GM18505 (cell line): ENCODE measurements around the gene SDK2.

Source experiments
- ATAC-seq: cut with Tn5 transposase; IDR thresholded peaks from one replicate; pipeline ENCODE4 v1.9.1; 2021; ENCODE audit not compliant: unreplicated experiment
- POLR2A ChIP-seq: IDR thresholded peaks from 4 replicates; pipeline ENCODE4 v1.6.1; 2011; ENCODE audit warnings: borderline replicate concordance; ENCODE audit not compliant: insufficient read depth, insufficient read length; ENCODE audit errors: extremely low read depth

Gene SDK2

GRCh38 chr17:73362697-73363096, 281.5 kb downstream of the SDK2 start:
- TF ChIP-seq POLR2A: no peak
- ATAC-seq: no peak

- no peak for ATAC-seq
- no peak for TF ChIP-seq POLR2A
Measured at GRCh38 chr17:73360961-73361761, 283.1 kb downstream of the SDK2 start.

- TF ChIP-seq POLR2A: no peak
- no peak for ATAC-seq
Measured at GRCh38 chr17:73359987-73360410, 284.2 kb downstream of the SDK2 start.

DNA sequence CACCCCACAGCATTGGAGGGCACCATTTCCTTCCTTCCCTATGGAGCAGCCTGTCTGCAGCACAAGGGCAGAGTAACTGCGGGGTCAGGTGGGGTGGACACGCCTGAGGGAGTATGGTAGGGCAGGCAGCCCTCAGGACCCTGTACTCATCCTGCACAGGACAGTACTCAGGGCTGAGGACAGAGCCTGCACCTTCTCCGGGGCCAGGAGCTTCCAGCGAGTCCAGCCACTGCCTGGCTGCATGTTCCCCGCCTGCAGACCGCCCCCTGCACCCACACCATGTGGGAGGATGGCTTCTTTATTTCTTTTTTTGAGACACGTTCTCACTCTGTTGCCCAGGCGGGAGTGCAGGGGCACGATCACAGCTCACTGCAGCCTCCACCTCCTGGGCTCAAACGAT, 284.9 kb downstream of the SDK2 start:
- no peak for ATAC-seq
- TF ChIP-seq POLR2A: no peak

DNA sequence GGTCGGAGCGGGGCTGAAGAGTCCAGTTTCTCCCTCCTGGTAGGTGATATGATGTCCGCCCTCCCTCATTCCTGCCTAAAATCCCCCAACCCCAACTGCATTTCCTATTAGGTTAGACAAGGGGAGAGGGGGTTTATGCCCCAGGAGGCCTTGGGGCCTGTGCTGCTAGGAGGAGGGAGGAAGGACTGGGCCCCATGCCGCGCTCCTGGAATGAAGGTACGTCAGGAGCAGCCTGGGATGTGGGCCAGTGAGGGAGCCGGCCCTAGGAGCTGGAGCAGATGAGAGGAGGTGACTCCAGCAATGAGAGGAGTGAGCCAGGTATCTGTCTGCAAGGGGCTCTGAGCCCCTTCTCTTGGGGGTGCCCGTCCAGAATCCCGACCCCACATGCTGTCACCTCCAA, 285.6 kb downstream of the SDK2 start:
- TF ChIP-seq POLR2A: no peak
- no peak for ATAC-seq

DNA sequence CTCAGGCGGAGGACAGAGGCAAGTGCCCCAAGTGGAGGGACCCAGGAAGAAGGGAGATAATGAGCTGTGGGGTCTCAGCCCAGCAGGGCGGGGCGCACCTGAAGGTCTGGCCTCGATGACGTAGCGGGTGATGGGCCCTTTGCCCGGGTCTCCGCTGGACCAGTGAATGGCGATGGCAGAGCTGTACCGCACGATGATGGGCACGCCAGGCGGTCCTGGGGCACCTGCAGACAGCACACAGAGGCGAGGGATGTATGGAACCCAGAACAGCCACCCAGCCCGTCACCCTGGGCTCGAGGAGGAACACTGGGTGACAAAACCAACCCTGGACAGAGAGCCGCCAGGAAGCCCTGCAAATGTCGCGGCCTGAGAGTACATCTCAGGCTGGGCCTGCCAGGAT, 286.3 kb downstream of the SDK2 start:
- no peak for TF ChIP-seq POLR2A
- ATAC-seq: no peak

- TF ChIP-seq POLR2A: no peak
- ATAC-seq: no peak
Measured at GRCh38 chr17:73357318-73357717, 286.9 kb downstream of the SDK2 start.

DNA sequence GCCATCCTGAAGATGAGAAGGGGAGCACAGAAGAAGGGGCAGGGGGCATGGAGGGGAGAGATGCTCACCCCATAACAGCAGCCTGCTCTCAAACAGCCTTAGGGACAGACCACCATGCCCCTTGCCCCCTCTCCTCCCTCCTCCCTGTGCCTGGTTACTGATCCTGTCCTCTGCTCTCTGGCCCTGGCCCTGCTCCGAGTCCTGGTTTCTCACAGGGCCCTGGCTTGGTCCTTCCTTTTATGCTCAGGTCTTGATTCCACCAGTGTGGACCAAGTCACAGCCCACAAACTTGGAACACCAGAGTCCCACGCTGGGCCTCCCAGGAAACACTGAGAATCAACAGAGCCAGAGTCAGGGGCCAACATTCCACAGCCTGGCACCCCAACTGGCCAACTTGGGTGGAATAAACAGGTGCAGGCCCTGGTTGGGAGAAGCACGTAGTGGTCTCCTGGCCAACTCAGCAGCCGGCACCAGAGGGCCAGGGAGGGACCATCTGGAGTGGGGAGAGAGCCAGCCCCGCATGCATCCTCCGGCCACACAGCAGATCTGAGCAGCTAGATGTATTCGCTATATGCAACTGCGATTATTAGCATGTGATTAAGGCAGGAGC, 287.6 kb downstream of the SDK2 start:
- TF ChIP-seq POLR2A: no peak
- ATAC-seq: no peak

DNA sequence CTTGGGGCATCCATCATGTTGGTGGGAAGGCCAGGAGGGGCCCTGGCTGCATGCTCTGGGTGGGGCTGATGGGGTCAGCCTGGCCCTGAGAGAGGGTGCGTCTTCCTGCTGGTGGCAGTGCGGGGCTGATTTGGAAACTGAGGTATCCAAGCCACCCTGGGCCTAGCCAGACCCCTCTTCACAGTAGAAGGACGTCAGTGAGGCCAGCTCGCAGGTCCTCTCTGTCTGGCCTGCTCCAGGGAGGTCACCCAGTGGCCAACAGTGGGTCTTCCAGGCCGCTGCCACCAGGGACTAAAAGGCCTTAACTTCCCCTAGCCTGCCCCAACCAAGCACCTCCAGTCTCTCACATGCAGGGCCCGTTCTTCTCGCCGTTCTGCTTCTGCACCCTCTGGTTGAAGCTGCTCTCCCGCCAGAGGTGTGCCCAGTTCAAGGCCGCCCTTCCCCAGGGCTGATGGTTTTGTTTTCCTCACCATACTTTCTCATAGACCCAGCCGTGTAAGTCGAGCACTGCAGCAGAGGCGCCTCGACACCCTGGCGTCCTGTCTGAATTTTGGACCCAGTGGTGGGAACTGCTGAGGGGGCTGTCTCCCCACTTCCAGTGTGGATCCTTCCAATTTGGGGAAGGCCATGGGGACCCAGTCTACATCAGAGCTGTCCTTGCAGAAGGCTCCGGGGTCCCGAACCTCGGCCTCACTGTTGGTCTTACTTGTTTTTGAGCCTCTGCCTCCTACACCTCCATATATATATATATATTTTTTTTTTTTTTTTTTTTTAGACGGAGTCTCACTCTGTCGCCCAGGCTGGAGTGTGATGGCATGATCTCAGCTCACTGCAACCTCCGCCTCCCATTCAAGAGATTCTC, 289.6 kb downstream of the SDK2 start:
- no peak for ATAC-seq
- no peak for TF ChIP-seq POLR2A

DNA sequence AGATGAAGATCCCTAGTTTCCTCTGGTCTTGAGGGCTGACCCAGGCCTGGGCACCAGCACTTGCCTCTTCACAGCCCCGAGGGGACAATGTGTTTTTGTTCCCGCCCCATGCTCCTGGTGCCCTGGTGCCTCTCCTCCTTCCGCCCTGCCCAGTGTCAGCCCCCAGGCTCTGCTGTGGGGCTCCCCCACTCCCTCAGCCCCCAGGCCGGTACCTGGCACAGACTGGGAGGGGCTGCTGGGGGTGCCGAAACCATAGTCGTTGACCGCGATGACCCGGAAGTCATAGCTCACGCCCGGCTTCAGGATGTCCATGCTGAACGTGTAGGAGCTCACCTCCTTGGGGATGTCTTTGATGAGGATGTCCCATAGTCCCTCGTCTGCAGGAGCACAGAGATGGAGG, 292.0 kb downstream of the SDK2 start:
- no peak for TF ChIP-seq POLR2A
- no peak for ATAC-seq

- no peak for TF ChIP-seq POLR2A
- ATAC-seq: no peak
Measured at GRCh38 chr17:73351764-73352163, 292.5 kb downstream of the SDK2 start.

DNA sequence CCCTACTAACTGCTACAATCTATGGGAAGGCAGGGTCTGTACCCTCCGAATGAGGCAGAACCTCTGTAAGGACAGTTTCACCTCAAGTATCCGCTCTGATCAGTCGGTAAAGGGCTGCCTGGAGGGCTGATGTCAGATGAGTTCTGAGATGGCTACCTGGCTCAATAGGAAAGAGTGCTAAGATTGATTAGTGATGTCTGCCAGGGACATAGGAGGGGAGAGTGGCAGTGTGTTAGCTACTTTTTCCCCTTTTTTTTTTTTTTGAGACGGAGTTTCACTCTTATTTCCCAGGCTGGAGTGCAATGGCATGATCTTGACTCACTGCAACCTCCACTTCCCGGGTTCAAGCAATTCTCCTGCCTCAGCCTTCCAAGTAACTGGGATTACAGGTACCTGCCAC, 293.4 kb downstream of the SDK2 start:
- TF ChIP-seq POLR2A: no peak
- ATAC-seq: no peak

DNA sequence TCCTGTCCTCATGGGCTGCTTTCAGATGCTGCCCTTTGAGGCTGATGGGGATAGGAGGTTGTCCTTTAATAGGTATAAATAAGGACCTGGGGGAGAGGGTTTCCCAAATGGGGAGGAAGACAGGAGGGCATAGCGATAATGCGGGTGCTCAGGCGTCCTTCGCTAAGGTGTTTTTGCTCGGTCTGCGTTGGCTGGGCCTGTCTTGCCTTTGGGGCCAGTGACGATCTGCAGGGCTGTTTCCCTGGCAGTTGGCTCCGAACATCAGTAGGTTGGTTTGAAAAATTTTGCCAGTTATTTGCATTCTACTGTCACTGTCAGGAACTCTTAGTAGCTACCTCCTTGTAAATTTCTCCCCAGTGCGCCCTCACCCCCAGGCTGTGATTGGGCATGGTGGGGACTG, 294.6 kb downstream of the SDK2 start:
- TF ChIP-seq POLR2A: no peak
- no peak for ATAC-seq
